ENCODE measurements around the gene RASA3. TPM values are rescaled to one million over a fixed set of nuclear protein-coding genes. Genes with fewer than 3 reads are reported as not detected.
"Not testable (repeated sequence)": the region's sequence is repeated elsewhere in the genome, so short reads cannot be mapped to it uniquely, and the experiment has no call there.

RASA3 gene
- total RNA-seq, 4 donors from 2014 or later: 28.1 to 73.4 (median 56.8) TPM

GRCh38 chr13:113989585-113990300 lies 142.7 kb downstream of the RASA3 start:
- TF ChIP-seq CTCF (IDR thresholded peaks at IDR 0.05): no peak
- no peak for ATAC-seq (ENCODE audit: low FRiP score)
- DNase-seq (ENCODE audit: low spot score): no peak

- not testable (repeated sequence) for DNase-seq (ENCODE audit: low spot score)
These were observed 143.6 kb downstream of the RASA3 start for GRCh38 chr13:113988859-113989258.

GRCh38 chr13:113982296-113982661 lies 150.1 kb downstream of the RASA3 start:
- ATAC-seq (ENCODE audit: low FRiP score) (no peak), DNase-seq (ENCODE audit: low spot score) (no peak)
- TF ChIP-seq CTCF (IDR thresholded peaks at IDR 0.05): no peak

More at GRCh38 chr13:113988859-113989258, 143.6 kb downstream of the RASA3 start:
- not testable (repeated sequence) for ATAC-seq (ENCODE audit: low FRiP score)

- peak; percentile 12 for ATAC-seq (ENCODE audit: low FRiP score)
- no peak for DNase-seq (ENCODE audit: low spot score)
These were observed 150.7 kb downstream of the RASA3 start for GRCh38 chr13:113981611-113982295.

GRCh38 chr13:113981194-113981605 lies 151.2 kb downstream of the RASA3 start:
- ATAC-seq (ENCODE audit: low FRiP score) (peak; percentile 70), DNase-seq (ENCODE audit: low spot score) (no peak)

More at GRCh38 chr13:113981611-113982295, 150.7 kb downstream of the RASA3 start:
- no peak for TF ChIP-seq CTCF (IDR thresholded peaks at IDR 0.05)

GRCh38 chr13:113980489-113981064 lies 151.8 kb downstream of the RASA3 start:
- ATAC-seq (ENCODE audit: low FRiP score) (peak; percentile 4), DNase-seq (ENCODE audit: low spot score) (no peak)
- no peak for TF ChIP-seq CTCF (IDR thresholded peaks at IDR 0.05)

More at GRCh38 chr13:113981194-113981605, 151.2 kb downstream of the RASA3 start:
- no peak for TF ChIP-seq CTCF (IDR thresholded peaks at IDR 0.05)

- ATAC-seq (ENCODE audit: low FRiP score): no peak
These were observed 152.5 kb downstream of the RASA3 start for GRCh38 chr13:113979791-113980471.

More at GRCh38 chr13:113979791-113980471, 152.5 kb downstream of the RASA3 start:
- no peak for DNase-seq (ENCODE audit: low spot score)
- no peak for TF ChIP-seq CTCF (IDR thresholded peaks at IDR 0.05)
